GM19397 (cell line): ENCODE data around the gene UBFD1.
"Not testable (repeated sequence)": the region's sequence is repeated elsewhere in the genome, so short reads cannot be mapped to it uniquely, and the experiment has no call there.

Experiments used
- ATAC-seq: cut with Tn5 transposase; IDR thresholded peaks from one replicate; pipeline ENCODE4 v1.9.1; 2021; ENCODE audit warnings: mild to moderate bottlenecking, moderate library complexity; ENCODE audit not compliant: unreplicated experiment

Gene UBFD1

GRCh38 chr16:23556881-23557778 is at the start of gene UBFD1, which contains the start of gene EARS2:
TSS of gene UBFD1 (plus strand) at chr16:23557727. CDS start at chr16:23557743, 16 bp downstream.
TSS of gene EARS2 (minus strand) at chr16:23557350. CDS start at chr16:23557343, 7 bp downstream.
- ATAC-seq = peak; percentile 87

DNA sequence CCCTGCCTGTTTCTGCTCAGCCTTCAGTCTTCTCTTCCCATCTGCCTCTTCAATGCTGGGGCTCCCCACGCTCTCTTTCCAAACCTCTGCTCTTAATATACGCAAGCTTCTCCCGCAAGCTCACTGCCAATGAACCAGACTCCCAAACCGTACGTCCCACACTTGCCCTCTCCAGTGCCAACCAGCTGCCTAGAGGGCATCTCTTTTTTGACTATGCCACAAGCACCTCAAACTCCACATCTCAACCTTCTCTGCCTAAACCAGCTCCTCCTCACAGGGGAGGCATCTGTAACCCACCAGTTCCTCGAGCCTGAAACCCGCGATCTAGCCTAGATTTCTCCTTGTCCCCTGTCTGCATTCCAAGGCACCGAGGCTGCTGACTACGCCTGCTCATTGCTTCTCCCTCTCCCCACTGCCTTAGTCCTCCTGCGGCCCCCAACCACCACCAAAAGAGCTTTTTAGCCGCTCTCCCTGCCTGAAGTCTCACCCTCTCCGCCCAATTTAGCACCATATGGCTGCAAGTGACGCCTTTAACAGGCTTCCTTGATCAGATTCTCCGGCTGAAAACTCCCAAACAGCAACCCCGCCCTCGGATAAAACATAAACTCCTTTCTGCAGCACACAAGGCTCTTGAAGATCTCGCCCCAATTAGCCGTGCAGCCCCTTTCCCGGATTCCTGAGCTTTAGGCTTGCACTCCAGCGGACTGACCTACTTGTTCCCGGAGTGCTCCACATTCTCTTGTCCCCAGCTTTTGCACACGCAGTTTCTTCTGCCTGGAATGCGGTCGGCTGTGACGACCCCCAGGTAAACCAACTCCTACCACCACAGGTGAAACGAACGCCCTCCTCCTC is 48.7 kb upstream of the UBFD1 start:
- no peak for ATAC-seq

GRCh38 chr16:23509441-23509754 is 48.1 kb upstream of the UBFD1 start:
- no peak for ATAC-seq

DNA sequence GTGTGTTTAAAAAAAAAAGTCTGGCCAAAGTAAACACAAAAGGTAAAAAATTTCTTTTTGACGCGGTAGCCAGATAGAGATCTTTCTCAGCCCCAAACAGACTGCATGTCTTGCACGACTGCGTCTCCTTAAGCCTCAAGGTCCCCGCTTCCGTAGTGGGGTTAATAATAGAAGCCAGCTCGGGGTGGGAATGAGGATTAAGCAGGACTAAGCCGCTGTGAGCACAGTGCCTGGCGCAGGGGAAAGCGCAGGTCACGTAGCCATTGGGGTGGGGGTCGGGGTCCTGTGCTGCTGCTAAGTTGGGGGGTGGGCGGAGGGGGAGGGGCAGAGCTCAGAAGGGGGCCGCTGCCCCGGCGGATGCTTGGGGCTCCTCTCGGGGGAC is 47.8 kb upstream of the UBFD1 start:
- ATAC-seq = peak; percentile 18

DNA sequence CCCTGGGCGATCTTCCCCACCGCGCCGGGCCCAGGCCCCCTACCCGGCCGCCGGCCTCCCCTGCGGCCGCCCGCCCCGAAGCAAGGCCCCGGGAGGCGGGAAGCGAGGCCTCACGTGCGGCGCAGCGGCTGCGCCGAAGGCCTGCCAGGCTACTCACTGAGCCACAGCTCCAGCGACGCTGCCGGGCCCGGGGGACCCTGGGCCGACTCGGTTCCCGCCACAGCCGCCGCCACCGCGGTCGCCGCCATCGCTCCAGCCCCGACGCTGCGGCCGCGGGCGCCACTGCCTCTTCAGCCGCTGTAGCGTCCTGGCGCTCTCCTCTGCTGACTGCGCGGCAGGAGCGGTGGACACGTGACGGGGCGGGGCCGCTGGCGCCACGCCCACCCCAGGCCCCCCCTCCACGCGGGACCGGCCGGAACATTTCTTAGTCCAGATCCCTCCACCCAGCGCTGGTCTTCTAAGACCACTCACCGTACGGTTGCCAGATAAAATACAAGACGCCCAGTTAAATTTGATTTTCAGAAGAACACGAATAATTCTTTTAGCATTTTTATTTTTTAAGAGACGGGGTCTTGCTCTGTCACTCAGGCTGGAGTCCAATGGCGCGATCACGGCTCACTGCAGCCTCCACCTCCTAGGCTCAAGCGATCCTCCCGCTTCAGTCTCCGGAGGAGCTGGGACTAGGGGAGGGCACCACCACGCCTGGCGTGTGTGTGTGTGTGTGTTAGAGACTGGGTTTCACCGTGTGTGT is 47.2 kb upstream of the UBFD1 start, which contains the start of gene GGA2:
Gene GGA2 (minus strand): TSS at position 331 of the 751 bp plus-strand sequence. CDS start 83 bp downstream, at position 248.
- ATAC-seq = peak; percentile 86

- not testable (repeated sequence) for ATAC-seq
Measured at GRCh38 chr16:23510915-23511270, 46.6 kb upstream of the UBFD1 start.

GRCh38 chr16:23511731-23512130 is 45.8 kb upstream of the UBFD1 start:
- no peak for ATAC-seq

- no peak for ATAC-seq
Measured at GRCh38 chr16:23512168-23512695, 45.3 kb upstream of the UBFD1 start.

- ATAC-seq = no peak
Measured at GRCh38 chr16:23514381-23515152, 43.0 kb upstream of the UBFD1 start.

DNA sequence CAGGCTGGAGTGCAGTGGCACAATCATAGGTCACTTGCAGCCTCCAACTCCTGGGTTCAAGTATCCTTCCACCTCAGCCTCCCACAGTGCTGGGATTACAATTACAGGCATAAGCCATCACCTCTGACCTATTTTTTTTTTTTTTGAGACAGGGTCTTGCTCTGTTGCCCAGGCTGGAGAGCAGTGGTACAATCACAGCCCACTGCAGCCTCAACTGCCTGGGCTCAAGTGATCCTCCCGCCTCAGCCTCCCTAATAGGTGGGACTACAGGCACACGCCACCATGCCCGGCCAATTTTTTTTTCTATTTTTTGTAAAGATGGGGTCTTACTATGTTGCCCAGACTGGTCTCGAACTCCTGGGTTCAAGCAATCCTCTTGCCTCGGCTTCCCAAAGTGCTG is 41.6 kb upstream of the UBFD1 start:
- no peak for ATAC-seq

DNA sequence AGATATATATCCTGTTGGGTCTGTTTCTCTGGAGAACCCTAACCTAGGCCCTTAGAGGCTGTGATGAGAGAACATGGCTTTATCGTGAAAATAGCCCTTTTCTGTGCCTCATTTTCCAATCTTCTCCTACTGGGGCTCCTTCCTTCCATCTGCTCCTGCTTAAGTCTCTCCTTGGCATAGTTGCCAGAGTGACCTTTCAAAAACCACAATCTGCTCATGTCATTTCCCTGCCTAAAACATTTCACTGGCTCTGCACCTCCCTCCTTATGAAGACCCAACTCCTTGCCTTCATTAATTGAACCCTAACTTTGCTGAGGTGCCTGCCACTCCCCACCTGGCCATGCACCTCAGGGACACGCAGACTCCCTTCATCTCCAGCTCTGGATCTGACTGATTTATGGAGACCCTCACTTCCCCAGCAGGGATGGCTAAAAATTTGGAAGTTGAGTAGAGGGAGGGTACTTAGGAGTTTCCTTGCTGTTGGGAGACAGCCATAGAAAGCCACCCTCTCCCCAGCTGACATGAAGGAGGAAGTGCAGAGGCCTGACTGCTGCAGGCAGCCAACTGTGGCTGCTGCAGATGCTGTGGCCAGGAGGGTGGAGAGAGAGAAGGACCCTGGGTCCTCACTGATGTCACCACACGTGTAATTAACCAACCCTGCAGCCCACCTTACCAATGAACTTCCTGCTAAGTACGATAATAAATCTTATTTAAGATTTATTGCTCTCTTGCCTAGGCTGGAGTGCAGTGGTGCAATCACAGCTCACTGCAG is 41.0 kb upstream of the UBFD1 start:
- peak; percentile 63 for ATAC-seq

GRCh38 chr16:23518435-23518891 is 39.1 kb upstream of the UBFD1 start:
- ATAC-seq = peak; percentile 47

DNA sequence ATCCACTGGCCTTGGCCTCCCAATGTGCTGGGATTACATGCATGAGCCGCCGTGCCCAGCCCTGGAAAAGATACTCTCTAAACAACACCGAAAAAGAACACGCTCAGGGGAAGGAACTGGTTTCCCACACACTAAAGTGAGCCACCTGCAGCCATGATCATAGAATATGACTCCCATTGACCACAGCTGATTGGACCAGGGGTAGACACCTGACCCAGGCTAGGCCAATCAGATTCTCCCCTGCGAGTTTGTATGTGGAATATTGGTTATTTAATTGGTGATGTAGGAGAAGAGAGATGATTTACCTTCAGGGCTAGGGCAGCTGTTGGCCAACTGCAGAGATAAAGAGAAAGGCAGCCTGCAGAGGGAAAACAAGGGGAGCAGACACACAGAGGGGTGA is 38.2 kb upstream of the UBFD1 start:
- no peak for ATAC-seq

- ATAC-seq = no peak
Measured at GRCh38 chr16:23520500-23520899, 37.0 kb upstream of the UBFD1 start.

DNA sequence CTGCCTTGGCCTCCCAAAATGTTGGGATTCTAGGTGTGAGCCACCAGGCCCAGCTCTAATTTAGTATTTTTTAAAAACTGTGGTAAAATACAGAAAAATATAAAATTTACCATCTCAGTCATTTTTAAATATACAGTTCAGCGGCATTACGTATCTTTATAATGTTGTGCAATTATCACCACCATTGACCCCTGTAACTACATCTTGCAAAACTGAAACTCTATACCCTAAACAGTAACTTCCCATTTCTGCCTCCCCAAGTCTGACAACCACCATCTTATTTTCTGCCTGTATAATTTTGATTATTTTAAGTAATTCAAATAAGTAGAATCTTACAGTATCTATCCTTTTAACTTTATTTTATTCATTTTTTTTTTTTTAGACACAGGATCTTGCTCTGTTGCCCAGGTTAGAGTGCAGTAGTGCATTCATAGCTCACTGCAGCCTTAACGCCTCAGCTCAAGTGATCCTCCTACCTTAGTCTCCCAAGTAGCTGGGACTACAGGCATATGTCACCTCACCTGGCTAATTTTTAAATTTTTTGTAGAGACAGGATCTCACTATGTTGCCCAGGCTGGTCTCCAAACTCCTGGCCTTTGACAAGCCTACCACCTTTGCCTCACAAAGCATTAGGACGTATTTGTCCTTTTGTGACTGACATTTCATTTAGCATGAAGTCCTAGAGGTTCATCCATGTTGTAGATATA is 36.3 kb upstream of the UBFD1 start:
- no peak for ATAC-seq

GRCh38 chr16:23521965-23522364 is 35.6 kb upstream of the UBFD1 start:
- no peak for ATAC-seq

DNA sequence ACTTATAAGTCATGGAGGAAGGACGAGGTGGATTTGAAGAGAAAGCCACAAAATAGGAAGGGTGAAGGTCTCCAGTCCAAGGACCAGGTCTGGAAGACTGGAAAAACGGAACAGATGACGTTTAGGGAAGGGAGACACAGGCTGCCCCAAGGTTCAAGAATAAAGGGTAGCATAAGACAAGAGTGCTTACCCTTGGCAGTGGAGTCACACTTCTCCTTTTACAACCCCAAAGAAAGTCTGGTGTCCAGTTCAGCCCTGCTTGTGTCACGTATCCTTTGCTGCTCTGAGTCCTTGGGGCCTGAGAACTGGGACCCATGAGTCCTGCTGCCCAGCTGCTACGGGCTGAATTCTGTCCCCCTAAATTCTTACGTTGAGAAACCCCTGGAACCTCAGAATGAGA is 34.2 kb upstream of the UBFD1 start:
- ATAC-seq = no peak

DNA sequence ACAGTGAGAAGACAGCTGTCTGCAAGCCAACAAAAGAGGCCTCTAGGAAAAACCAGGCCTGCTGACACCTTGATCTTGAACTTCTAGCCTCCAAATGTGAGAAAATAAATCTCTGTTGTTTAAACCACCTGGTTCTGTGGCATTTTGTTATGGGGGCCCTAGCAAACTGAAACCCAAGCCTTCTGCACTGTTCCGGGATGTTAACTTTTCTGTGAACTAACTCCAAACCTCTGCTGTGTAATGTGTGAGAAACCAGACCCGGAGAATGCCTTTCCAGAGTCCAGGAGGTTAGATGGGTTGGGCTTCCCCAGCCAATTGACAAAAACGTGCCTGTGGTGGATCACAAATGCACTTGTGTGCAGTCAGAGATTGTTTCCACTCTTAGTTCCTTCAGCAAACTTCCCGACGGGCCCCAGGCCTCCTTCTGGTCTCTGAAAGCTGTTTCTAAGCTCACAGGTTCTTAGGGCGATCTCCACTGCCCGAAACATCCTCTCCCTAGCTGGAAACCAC is 33.6 kb upstream of the UBFD1 start:
- no peak for ATAC-seq
